C4-2B (cell line): ENCODE results near the gene ZNRD2.

Source experiments
- H3K27ac ChIP-seq: fragments of 450-650 bp; 2 replicates; pipeline ENCODE4 v1.5.1; 2017
- ZFX ChIP-seq: fragments of 450-650 bp; IDR thresholded peaks from 2 replicates; pipeline ENCODE4 v1.6.1; 2017
- TF ChIP-seq, protein P1 (sequence below): fragments of 450-650 bp; conservative IDR thresholded peaks from 2 replicates; pipeline ENCODE4 v1.5.1; 2017; ENCODE audit warnings: mild to moderate bottlenecking

ZNRD2 gene

DNA sequence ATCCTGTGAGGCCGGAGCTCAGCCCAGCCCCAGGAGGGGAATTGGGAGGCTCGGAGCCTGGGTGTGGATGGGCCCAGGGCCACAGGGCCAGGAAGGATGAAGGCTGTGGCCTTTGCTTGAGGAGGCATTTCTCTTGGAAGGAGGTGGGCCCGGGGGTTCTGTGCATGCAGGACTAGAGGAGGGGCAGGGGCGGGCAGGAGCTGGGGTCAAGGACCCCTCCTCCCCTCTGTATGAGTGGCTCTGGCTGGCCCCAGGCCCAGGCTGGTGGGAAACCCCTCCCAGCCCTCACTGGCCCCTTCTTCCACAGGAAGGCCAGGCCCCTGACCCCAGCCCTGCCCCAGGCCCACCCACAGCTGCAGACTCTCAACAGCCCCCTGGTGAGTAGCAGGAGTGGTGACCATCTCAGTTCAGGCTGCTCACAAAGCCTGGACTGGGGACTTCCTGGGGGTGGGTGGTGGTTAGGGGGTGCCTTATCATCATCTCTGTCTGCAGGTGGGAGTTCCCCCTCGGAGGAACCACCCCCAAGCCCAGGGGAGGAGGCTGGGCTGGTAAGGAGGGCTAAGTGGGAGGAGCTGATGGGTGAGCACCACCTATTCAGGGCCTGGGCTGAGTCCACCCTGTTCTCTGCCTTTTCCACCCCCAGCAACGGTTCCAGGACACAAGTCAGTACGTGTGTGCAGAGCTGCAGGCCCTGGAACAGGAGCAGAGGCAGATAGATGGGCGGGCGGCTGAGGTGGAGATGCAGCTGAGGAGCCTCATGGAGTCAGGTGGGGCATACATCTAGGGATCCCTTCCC, 19.4 kb downstream of the ZNRD2 start:
- H3K27ac ChIP-seq = no peak overlapping the region
- TF ChIP-seq ZFX = no peak
- TF ChIP-seq, protein P1, sequence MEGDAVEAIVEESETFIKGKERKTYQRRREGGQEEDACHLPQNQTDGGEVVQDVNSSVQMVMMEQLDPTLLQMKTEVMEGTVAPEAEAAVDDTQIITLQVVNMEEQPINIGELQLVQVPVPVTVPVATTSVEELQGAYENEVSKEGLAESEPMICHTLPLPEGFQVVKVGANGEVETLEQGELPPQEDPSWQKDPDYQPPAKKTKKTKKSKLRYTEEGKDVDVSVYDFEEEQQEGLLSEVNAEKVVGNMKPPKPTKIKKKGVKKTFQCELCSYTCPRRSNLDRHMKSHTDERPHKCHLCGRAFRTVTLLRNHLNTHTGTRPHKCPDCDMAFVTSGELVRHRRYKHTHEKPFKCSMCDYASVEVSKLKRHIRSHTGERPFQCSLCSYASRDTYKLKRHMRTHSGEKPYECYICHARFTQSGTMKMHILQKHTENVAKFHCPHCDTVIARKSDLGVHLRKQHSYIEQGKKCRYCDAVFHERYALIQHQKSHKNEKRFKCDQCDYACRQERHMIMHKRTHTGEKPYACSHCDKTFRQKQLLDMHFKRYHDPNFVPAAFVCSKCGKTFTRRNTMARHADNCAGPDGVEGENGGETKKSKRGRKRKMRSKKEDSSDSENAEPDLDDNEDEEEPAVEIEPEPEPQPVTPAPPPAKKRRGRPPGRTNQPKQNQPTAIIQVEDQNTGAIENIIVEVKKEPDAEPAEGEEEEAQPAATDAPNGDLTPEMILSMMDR = no peak

DNA sequence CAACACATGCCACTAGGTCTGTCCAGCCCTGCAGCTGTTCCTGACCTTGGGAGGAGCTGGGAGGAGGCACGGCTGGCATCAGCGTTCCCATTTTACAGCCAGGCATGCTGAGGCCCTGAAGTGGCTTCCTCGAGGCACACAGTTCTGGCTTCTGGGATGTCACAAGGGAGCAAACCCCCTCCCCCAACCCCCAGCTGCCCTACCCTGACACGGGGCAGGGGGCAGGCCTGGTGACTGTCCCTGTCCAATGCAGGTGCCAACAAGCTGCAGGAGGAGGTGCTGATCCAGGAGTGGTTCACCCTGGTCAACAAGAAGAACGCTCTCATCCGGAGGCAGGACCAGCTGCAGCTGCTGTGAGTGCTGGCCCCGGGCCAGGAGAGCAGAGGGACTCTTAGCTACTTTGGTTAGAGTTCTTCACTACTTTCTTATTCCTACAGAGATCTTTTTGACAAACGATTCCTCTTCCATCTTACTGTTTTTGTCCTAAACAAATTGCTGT, 20.0 kb downstream of the ZNRD2 start:
- no peak overlapping the region for H3K27ac ChIP-seq
- TF ChIP-seq, protein P1 = no peak
- TF ChIP-seq ZFX = no peak

DNA sequence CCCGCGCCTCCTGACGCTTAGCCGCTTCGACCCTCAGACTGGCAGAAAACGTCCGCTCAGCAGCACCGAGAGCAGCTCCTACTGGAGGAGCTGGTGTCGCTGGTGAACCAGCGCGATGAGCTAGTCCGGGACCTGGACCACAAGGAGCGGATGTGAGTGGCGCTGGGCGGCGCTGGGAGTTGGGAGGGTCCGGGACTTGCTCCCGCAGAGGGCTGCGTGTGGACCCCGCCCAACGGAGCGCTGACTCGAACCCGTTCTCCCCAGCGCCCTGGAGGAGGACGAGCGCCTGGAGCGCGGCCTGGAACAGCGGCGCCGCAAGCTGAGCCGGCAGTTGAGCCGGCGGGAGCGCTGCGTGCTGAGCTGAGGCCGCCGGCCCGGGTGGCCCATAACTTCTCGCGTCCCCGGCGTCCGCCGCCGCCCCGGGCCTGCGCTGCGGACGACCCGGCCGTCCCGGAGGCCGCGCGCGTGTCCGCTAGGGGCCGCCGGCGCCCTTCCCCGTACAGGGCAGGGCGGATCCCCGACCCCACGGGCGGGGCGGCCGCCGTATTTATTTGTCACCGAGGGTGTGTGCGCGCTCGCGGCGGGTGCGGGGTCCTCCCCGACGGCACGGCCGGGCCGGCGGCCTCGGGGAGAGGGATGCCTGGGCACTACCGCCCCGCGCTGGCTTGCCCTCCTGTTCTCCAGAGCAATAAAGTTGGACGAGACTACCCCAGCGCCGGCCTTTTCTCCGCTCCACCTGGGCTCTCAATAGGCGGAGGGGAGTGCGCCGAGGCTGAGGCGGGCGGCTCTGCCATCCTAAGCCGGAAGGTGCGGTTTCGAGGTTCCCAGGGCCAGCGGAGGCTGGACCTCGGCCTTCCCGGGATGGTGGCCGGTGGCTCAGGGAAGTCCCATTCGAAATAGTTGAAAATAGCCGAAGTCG, 21.9 kb downstream of the ZNRD2 start:
- TF ChIP-seq, protein P1 = no peak
- TF ChIP-seq ZFX = no peak
- no peak overlapping the region for H3K27ac ChIP-seq

DNA sequence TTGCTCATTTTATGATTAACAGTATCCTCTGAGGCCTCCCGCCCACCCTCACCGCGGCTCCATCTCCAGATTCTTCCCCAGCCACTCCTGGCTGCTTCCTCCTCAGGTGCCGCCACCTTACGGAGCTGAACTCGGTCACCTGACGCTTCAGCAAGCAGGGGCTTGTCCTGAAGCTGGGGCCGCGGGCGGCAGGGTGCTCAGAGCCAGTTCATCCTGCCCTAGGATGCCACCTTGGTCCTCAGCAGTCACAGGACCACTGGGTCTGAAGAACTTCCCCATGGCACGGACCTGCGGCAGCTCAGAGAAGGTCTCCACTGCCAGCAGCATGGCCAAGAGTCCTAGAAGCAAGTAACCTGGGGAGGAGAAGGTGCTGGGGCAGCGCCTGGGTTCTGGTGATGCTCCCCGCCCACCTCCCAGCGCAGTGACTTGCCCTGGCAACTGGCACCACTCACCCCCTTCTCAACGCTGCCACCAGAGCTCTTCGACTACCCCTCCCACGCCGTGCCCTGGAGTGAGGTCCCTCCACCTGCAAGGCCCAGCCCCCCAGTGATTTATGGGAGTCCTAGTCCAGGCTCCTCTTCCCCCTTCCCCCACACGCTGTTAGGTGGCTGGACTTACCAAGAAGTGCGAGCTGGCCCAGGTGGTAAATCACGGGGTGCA, 22.7 kb downstream of the ZNRD2 start:
- H3K27ac ChIP-seq = no peak overlapping the region
- TF ChIP-seq, protein P1 = no peak
- TF ChIP-seq ZFX = no peak

DNA sequence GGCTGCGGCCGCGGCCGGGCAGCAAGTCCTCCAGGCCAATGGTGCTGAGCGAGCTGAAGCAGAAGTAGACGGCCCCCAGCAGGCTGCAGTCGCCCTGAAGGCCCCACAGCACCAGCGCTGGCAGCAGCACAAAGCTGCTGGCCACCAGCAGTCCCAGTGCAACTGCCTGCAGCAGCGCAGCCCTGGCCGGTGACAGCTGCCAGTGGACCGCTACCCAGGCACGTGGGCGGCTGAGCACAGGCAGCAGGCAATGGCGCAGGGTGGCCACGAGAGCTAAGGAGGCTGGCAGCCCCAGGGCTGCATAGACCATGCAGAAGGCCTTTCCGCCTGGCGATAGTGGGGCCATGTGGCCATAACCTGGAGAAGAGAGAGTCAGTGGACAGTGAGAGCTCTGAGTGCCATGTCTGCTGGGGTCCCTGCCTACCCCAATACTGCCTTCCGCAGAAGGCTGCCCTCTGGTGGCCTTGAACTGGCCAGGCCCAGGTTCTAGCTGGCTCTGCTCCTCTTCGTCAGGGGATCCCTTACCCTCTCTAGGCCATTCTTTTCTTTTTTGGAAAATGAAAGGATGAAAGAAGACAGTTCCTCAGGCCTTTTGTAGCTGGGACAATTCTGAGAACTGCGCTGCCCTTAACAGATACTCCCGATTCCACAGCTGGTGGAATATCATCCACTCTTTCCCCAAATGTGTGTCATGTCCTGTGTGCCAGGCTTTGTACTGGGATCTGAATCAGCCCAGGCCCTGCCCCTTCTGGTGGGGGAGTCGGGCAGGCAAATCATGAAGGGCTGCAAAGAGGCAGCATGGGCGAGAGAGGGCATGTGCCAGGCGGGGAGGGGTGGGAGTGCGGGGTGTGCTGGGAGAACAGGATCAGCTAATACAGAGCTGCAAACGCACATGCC, 23.5 kb downstream of the ZNRD2 start:
- no peak overlapping the region for H3K27ac ChIP-seq
- TF ChIP-seq, protein P1 = peak; percentile 83
- TF ChIP-seq ZFX = no peak

DNA sequence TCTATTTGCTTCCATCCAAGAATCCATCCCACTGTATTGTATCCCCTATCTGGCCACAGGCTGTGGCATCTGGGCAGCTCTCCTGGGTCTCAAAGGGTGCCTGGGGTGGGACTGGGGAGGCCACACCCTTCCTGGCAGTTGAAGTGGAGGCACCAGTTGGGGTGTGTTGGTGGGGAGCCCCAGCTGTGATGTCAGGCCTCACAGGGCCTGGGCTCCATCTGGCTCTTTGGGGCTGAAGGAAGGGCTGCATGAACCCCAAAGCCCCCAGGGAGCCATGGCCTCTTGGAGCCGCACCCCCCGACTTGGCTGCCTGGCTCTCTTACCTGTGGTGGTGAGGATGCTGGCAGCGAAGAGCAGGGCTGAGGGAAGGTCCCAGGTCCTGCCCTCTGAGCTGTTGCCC, 24.9 kb downstream of the ZNRD2 start:
- no peak overlapping the region for H3K27ac ChIP-seq
- TF ChIP-seq, protein P1 = no peak
- TF ChIP-seq ZFX = no peak
